Measurements from ENCODE around the gene STON2. TPM values are rescaled to one million over a fixed set of nuclear protein-coding genes. Genes with fewer than 3 reads are reported as not detected.
A peak's percentile ranks its signal among the peaks of the same experiment; 100 is the strongest.

The STON2 gene
- total and polyA plus RNA-seq, 2 of the 13 experiments (the other 11 are each of a cell fraction or from before 2014, with no cell fraction given) = 2.1 to 11.0 TPM

GRCh38 chr14:81435391-81436295 is 35.5 kb upstream of the STON2 start (continued):
- TF ChIP-seq RERE (CRISPR knock-in tag; IDR thresholded peaks at IDR 0.05; ENCODE audit: low read depth) (no peak), RXRB (CRISPR knock-in tag; IDR thresholded peaks at IDR 0.05; ENCODE audit: borderline replicate concordance) (no peak), ZBTB14 (CRISPR knock-in tag; IDR thresholded peaks at IDR 0.05) (peak; percentile 85), KLF6 (CRISPR knock-in tag; IDR thresholded peaks at IDR 0.05) (no peak), SETDB1 (CRISPR knock-in tag; IDR thresholded peaks at IDR 0.05; ENCODE audit: borderline replicate concordance) (no peak), ZFP91 (CRISPR knock-in tag; IDR thresholded peaks at IDR 0.05; ENCODE audit: borderline replicate concordance) (peak; percentile 84), ZSCAN20 (CRISPR knock-in tag; IDR thresholded peaks at IDR 0.05; ENCODE audit: borderline replicate concordance) (no peak), LRRFIP1 (CRISPR knock-in tag; conservative IDR thresholded peaks at IDR 0.05) (no peak), ATF7-NPFF (CRISPR knock-in tag; IDR thresholded peaks at IDR 0.05; ENCODE audit: low read depth) (0 out of 2 replicates have a peak, but pooled peaks have one; percentile 10), GTF3A (CRISPR knock-in tag; conservative IDR thresholded peaks at IDR 0.05) (no peak), POLR2AphosphoS2 (IDR thresholded peaks at IDR 0.05; ENCODE audit: low read depth, low read length) (no peak), PTBP1 (IDR thresholded peaks at IDR 0.05; ENCODE audit: low read depth, low read length, poor library complexity, severe bottlenecking) (peak; percentile 51), HINFP (CRISPR knock-in tag; IDR thresholded peaks at IDR 0.05; ENCODE audit: low read depth) (no peak)
